Measurements from ENCODE around the gene TNP2.

Gene TNP2

DNA sequence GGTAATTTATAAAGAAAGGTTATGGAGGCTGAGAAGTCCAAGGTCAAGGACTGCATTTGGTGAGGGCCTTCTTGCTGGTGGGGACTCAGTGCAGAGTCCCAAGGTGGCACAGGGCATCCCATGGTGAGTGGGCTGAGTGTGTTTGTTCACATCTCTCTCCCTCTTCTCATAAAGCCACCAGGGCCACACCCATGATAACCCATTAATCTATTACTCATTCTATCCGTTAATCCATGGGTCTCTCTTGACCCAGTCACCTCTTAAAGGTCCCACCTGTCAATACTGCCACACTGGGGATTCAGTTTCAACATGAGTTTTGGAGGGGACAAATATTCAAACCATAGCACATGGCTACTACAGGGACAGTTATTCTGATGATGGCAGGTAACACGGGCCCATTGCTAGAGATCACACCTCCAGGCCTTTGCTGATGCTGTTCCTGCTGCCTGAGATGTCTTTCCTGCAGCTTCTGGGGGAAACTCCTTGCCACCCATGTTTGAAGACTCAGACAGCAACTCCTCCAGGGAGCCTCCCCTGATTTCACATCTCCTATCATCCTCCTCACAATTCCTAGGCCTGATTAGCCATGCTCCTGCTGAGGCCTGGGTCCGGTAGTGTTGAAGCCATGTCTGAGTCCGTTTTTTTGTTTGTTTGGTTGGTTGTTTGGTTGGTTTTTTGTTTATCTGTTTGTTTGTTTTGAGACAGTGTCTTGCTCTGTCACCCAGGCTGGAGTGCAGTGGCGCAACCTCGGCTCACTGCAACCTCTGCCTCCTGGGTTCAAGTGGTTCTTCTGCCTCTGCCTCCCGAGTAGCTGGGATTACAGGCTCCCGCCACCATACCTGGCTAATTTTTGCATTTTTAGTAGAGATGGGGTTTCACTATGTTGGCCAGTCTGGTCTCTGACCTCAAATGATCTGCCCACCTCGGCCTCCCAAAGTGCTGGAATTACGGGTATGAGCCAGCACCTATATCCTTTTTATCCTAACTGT lies 29.2 kb downstream of the TNP2 start:
- H3K4me3 ChIP-seq (ENCODE audit: insufficient read depth, low read depth, low read length, poor library complexity, severe bottlenecking): peak overlapping the region; percentile 7
- no peaks in the 10 kb centered on the region for H3K9me3 ChIP-seq (ENCODE audit: control insufficient read depth, low read length)
- no peak overlapping the region for H3K27ac ChIP-seq (ENCODE audit: insufficient read depth, low read length, poor library complexity, severe bottlenecking)
- H3K27me3 ChIP-seq (replicated peaks; ENCODE audit: control insufficient read depth, insufficient read depth, low read length, poor library complexity, severe bottlenecking): no peaks in the 10 kb centered on the region
- DNase-seq: no peak
- peaks cover 11% of the 10 kb centered on the region for H3K4me1 ChIP-seq (ENCODE audit: control insufficient read depth, insufficient read depth, low read length, poor library complexity, severe bottlenecking)
- no peaks in the 10 kb centered on the region for H3K36me3 ChIP-seq (ENCODE audit: control insufficient read depth, insufficient read depth, low read length)

DNA sequence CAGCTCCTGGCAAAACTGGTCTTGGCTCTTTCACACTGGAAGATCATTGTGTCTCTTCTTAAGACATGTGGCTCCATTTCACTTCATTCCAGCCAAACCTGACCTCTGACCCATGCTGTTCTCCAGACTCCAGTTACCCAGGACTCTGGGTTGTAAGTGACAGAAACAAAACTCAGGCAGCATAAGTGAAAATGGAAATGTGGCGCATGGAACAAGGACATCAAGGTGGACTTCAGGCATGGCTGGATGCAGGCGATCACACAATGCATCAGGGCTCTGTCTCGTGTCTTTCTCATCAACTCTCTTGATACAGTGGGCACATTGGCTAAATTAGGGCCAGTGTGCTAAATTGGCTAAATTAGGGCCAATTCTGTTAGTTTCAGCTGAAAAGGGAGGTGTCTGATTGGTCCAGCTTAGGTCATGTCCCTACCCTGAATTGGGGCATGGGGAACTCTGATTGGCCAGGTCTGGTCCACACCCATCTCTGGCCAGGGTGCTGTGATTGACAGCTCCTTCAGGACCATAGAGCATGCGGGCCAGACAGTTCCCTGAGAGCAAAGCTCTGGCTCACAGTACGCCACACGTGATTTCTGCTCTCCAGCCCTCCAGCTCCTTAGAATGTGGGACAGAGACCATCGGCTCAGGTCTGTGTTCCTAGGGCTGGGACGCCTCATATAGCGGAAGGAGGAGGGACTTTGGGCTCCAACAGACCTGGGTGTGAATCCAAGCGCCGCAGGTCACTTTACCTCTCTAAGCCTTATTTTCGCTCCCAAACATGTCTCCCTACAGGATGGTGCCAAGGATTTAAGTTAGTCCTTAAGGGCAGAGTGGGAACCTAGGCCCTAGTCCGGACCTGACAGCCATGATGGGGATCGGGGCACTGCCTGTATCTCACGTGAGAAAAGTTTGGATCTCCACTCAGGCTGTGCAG lies 30.6 kb downstream of the TNP2 start:
- Histone ChIP-seq H3K27ac (ENCODE audit: insufficient read depth, low read length, poor library complexity, severe bottlenecking) (no peak overlapping the region), H3K27me3 (replicated peaks; ENCODE audit: control insufficient read depth, insufficient read depth, low read length, poor library complexity, severe bottlenecking) (no peaks in the 10 kb centered on the region), H3K4me1 (ENCODE audit: control insufficient read depth, insufficient read depth, low read length, poor library complexity, severe bottlenecking) (peaks cover 19% of the 10 kb centered on the region), H3K36me3 (ENCODE audit: control insufficient read depth, insufficient read depth, low read length) (no peaks in the 10 kb centered on the region), H3K4me3 (ENCODE audit: insufficient read depth, low read depth, low read length, poor library complexity, severe bottlenecking) (no peak overlapping the region), H3K9me3 (ENCODE audit: control insufficient read depth, low read length) (no peaks in the 10 kb centered on the region)
- DNase-seq: no peak

DNA sequence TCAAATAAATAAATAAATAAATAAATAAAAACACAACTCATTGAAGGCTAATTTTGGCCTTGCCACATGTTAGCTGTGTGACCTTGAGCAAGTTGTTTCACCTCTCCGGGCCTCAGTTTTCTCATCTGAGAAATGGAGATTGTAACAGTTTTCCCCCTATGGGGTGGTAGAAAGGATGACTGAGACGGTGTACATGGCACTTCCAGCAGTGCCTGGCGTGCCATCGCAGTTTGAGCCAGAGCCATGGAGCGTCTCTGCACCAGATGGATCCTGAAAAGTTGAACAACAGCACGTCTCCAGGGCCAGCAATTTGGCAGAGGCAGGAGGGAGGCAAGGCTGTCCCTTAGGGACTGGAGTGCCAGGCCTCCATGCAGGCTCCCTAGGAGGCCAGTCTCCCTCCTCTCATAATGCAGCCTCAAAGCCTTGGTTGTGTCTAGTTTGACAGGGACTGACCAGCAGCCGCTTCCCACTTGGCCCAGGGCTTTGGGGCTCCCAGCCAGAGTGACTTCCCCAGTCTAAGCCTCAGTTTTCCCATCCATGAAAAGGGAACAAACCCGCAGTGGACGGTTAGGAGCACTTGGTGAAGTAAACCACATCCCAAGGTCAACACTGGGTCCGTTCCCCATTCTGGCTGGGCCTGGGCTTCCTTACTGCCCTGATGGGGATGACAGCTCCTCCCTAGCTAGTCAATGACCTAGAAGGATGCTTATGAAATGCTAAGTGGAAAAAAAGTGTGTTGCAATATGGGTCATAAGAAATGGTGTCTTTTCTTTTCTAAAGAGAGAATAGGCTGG lies 32.5 kb downstream of the TNP2 start:
- no peaks in the 10 kb centered on the region for H3K36me3 ChIP-seq (ENCODE audit: control insufficient read depth, insufficient read depth, low read length)
- no peak for DNase-seq

DNA sequence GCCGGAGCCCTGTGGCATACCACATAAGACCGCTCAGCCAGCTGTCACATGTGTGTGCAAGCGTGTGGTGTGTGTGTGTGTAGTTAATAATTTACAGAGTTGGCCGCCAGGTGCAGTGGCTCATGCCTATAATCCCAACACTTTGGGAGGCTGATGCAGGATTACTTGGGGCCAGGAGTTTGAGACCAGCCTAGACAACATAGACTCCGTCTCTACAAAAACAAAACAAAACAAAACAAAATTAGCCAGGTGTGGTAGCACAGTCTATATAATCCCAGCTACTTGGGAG lies 33.5 kb downstream of the TNP2 start:
- Histone ChIP-seq H3K4me1 (ENCODE audit: control insufficient read depth, insufficient read depth, low read length, poor library complexity, severe bottlenecking) (peaks cover 35% of the 10 kb centered on the region), H3K27me3 (replicated peaks; ENCODE audit: control insufficient read depth, insufficient read depth, low read length, poor library complexity, severe bottlenecking) (no peaks in the 10 kb centered on the region), H3K27ac (ENCODE audit: insufficient read depth, low read length, poor library complexity, severe bottlenecking) (no peak overlapping the region), H3K4me3 (ENCODE audit: insufficient read depth, low read depth, low read length, poor library complexity, severe bottlenecking) (no peak overlapping the region), H3K36me3 (ENCODE audit: control insufficient read depth, insufficient read depth, low read length) (no peaks in the 10 kb centered on the region), H3K9me3 (ENCODE audit: control insufficient read depth, low read length) (no peaks in the 10 kb centered on the region)
- DNase-seq: no peak

More for the DNA sequence above, 32.5 kb downstream of the TNP2 start:
- Histone ChIP-seq H3K27me3 (replicated peaks; ENCODE audit: control insufficient read depth, insufficient read depth, low read length, poor library complexity, severe bottlenecking) (no peaks in the 10 kb centered on the region), H3K27ac (ENCODE audit: insufficient read depth, low read length, poor library complexity, severe bottlenecking) (no peak overlapping the region), H3K4me3 (ENCODE audit: insufficient read depth, low read depth, low read length, poor library complexity, severe bottlenecking) (no peak overlapping the region), H3K9me3 (ENCODE audit: control insufficient read depth, low read length) (no peaks in the 10 kb centered on the region), H3K4me1 (ENCODE audit: control insufficient read depth, insufficient read depth, low read length, poor library complexity, severe bottlenecking) (peaks cover 35% of the 10 kb centered on the region)

DNA sequence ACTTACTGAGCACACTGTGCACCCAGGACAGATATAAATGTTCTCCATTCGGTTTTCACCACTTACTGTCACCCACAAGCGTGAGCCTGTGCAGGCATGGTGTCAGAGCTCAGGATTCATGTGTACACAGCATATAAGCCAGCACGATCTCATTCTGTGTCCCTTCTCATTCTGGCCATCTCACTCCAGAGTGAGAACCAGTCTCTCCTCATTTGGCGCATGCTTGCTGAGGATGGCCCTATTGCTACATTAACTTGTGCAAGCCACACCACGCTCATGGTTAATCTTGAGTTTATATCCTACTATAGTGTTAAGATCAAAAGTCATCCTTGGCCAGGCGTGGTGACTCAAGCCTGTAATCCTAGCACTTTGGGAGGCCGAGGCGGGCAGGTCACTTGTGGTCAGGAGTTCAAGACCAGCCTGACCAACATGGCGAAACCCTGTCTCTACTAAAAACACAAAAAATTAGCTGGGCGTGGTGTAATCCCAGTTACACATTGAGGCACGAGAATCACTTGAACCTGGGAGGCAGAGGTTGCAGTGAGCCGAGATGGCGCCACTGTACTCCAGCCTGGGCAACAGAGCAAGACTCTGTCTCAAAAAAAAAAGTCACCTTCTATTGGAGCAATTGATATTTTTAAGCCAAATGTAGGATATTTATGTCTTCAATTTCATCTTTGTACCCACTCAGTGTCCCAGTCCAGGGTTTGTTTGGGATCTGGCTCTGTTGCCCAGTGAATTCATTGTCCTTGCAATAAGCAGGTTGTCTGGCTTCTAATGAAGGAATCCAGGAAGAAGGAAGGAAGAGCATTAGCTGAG lies 34.0 kb downstream of the TNP2 start:
- DNase-seq: no peak
- Histone ChIP-seq H3K27ac (ENCODE audit: insufficient read depth, low read length, poor library complexity, severe bottlenecking) (no peak overlapping the region), H3K9me3 (ENCODE audit: control insufficient read depth, low read length) (no peaks in the 10 kb centered on the region), H3K4me1 (ENCODE audit: control insufficient read depth, insufficient read depth, low read length, poor library complexity, severe bottlenecking) (peaks cover 31% of the 10 kb centered on the region), H3K4me3 (ENCODE audit: insufficient read depth, low read depth, low read length, poor library complexity, severe bottlenecking) (no peak overlapping the region), H3K36me3 (ENCODE audit: control insufficient read depth, insufficient read depth, low read length) (no peaks in the 10 kb centered on the region), H3K27me3 (replicated peaks; ENCODE audit: control insufficient read depth, insufficient read depth, low read length, poor library complexity, severe bottlenecking) (no peaks in the 10 kb centered on the region)

DNA sequence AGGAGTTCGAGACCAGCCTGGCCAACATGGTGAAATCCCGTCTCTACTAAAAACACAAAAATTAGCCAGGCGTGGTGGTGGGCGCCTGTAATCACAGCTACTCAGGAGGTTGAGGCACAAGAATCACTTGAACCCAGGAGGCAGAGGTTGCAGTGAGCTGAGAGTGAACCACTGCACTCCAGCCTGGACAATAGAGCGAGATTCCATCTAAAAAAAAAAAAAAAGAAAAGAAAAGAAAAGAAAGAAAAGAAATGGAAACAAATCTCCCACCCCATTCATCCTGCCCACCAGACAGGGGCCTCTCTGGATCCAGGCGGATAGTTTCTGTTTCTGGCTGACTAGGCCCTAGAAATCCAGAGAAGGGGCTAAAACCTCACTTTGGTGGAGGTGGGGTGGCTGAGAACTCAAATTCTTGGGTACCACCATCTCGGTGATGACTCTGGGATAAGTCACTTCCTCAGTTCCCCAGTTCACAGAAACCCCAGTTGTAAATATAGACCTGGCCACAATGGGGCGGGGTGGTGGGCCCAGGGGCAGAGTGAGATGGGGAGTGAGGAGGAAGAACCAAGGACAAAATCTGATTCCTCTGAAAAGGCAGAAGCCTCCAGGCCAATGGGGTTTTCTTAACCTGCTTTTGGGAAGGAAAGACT lies 35.3 kb downstream of the TNP2 start:
- Histone ChIP-seq H3K36me3 (ENCODE audit: control insufficient read depth, insufficient read depth, low read length) (no peaks in the 10 kb centered on the region), H3K27me3 (replicated peaks; ENCODE audit: control insufficient read depth, insufficient read depth, low read length, poor library complexity, severe bottlenecking) (no peaks in the 10 kb centered on the region), H3K4me3 (ENCODE audit: insufficient read depth, low read depth, low read length, poor library complexity, severe bottlenecking) (no peak overlapping the region), H3K4me1 (ENCODE audit: control insufficient read depth, insufficient read depth, low read length, poor library complexity, severe bottlenecking) (peaks cover 29% of the 10 kb centered on the region), H3K9me3 (ENCODE audit: control insufficient read depth, low read length) (no peaks in the 10 kb centered on the region), H3K27ac (ENCODE audit: insufficient read depth, low read length, poor library complexity, severe bottlenecking) (peak overlapping the region; percentile 88)
- DNase-seq: peak in 2 of 3 donors; percentile 25 to 42

DNA sequence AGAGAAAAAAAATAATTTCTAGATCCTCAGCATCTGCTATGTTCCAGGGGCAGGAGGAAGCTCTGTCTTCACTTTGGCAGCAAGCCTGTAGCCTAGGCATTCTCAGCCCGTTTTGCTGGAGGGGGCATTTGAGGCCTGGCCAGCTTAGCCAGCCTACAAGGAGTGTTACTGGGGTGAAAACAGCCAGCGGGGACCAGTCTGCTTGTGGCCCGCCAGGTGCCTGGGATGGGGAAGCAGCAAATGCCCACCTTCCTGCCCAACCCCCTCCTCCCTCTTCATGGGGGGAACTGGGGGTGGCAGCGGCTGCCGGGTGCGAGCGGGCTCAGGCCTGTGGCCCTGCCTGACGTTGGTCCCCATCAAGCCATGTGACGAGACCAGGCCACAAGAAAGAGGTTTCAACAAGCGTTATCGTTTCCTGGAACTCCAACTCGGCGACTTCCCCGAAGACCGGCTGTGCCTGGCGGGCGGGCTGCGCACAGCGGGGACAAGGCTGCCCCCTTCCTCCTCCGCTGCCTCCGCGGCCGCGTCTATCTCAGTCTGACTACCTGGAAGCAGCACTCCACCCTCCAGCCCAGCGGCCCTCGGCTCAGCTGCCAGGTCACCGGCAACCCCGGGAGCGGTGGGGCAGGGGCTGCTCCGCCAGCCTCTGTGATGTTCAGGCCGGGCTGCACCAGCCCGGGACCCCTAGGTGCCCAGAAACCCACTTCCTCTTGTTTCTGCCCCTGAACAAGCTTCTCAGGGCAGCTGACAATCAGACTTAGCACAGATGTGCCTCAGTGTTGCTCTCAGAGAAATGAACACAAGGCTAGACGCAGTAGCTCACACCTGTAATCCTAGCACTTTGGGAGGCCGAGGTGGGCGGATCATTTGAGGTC lies 36.0 kb downstream of the TNP2 start:
- Histone ChIP-seq H3K27me3 (replicated peaks; ENCODE audit: control insufficient read depth, insufficient read depth, low read length, poor library complexity, severe bottlenecking) (no peaks in the 10 kb centered on the region), H3K9me3 (ENCODE audit: control insufficient read depth, low read length) (no peaks in the 10 kb centered on the region), H3K36me3 (ENCODE audit: control insufficient read depth, insufficient read depth, low read length) (no peaks in the 10 kb centered on the region), H3K4me1 (ENCODE audit: control insufficient read depth, insufficient read depth, low read length, poor library complexity, severe bottlenecking) (peaks cover 29% of the 10 kb centered on the region), H3K27ac (ENCODE audit: insufficient read depth, low read length, poor library complexity, severe bottlenecking) (peak overlapping the region; percentile 88), H3K4me3 (ENCODE audit: insufficient read depth, low read depth, low read length, poor library complexity, severe bottlenecking) (no peak overlapping the region)
- DNase-seq: peak; percentile 72 to 78 (median 73)

DNA sequence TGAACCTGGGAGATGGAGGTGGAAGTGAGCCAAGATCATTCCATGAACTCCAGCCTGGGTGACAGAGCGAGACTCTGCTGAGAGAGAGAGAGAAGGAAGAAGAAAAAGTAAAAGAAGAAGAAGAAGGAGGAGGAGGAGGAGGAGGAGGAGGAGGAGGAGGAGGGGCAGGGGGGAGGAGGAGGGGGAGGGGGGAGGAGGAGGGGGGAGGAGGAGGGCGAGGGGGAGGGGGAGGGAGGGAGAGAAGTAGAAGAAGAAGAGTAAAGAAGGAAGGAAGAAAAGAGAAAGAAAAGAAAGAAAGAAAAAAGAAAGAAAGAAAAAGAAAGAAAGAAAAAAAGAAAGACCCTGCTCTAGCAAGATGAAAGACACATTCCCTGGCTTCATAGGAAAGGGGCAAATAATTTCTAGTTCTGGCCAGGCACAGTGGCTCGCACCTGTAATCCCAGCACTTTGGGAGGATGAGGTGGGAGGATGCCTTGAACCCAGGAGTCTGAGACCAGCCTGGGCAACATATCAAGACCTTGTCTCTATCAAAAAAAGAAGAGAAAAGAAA lies 36.7 kb downstream of the TNP2 start:
- H3K9me3 ChIP-seq (ENCODE audit: control insufficient read depth, low read length): no peaks in the 10 kb centered on the region
- H3K4me1 ChIP-seq (ENCODE audit: control insufficient read depth, insufficient read depth, low read length, poor library complexity, severe bottlenecking): peaks cover 29% of the 10 kb centered on the region
- no peaks in the 10 kb centered on the region for H3K36me3 ChIP-seq (ENCODE audit: control insufficient read depth, insufficient read depth, low read length)
- H3K27me3 ChIP-seq (replicated peaks; ENCODE audit: control insufficient read depth, insufficient read depth, low read length, poor library complexity, severe bottlenecking): no peaks in the 10 kb centered on the region
- no peak overlapping the region for H3K4me3 ChIP-seq (ENCODE audit: insufficient read depth, low read depth, low read length, poor library complexity, severe bottlenecking)
- H3K27ac ChIP-seq (ENCODE audit: insufficient read depth, low read length, poor library complexity, severe bottlenecking): peak overlapping the region; percentile 88
- no peak for DNase-seq

Measured in effector memory CD4-positive, alpha-beta T cell (primary cell).